Activated CD4-positive, CD25-positive, alpha-beta regulatory T cell treated with anti-CD3 and anti-CD28 coated beads, Interleukin-2, amount 50 U/mL, for 16 hours (primary cell): ENCODE data around the gene NUBP1.

Experiments
- DNase-seq: peaks from one replicate; pipeline ENCODE4 v3.0.0-alpha.2; 2020; ENCODE audit warnings: low read depth, low spot score

Gene NUBP1

GRCh38 chr16:10806698-10807097, 63.1 kb downstream of the NUBP1 start:
- DNase-seq = no peak

- no peak for DNase-seq
Observed at GRCh38 chr16:10808218-10808617, 64.6 kb downstream of the NUBP1 start.

- no peak for DNase-seq
Observed at GRCh38 chr16:10808850-10809249, 65.2 kb downstream of the NUBP1 start.

DNA sequence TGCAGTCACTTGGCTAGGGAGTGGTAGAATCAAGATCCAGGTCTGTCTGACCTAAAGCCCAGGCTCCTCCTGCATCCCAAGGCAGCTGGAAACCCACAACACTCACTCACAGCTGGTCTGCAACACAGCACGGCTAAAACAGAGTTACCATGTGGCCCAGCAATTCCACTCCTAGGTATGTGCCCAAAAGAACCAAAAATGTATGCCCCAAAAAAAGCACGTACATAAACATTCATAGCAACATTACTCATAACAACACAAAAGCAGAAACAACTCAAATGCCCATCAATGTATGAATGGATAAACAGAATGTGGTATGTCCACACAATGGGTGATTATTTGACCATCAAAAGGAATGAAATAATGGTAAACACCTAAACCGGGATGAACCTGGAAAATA, 66.1 kb downstream of the NUBP1 start:
- DNase-seq = no peak

GRCh38 chr16:10812312-10813098, 68.9 kb downstream of the NUBP1 start:
- no peak for DNase-seq

DNA sequence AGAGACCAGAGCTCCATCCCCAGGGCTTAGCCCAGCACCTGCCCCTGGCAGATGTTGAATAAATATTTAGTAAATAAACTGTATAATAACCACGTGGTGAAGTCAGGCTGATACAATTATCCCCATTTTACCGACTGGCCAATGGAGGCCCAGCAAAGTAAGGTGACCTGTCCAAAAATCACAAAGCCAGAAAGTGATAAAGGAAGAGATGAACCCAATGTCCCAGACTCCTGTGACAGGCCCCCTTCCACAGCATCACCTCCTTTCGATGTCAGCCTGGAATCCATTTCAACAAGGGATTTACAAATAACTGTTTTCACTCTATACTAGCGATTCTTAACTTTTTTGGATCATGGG, 69.4 kb downstream of the NUBP1 start:
- DNase-seq = no peak

- no peak for DNase-seq
Observed at GRCh38 chr16:10817514-10817913, 73.9 kb downstream of the NUBP1 start.

DNA sequence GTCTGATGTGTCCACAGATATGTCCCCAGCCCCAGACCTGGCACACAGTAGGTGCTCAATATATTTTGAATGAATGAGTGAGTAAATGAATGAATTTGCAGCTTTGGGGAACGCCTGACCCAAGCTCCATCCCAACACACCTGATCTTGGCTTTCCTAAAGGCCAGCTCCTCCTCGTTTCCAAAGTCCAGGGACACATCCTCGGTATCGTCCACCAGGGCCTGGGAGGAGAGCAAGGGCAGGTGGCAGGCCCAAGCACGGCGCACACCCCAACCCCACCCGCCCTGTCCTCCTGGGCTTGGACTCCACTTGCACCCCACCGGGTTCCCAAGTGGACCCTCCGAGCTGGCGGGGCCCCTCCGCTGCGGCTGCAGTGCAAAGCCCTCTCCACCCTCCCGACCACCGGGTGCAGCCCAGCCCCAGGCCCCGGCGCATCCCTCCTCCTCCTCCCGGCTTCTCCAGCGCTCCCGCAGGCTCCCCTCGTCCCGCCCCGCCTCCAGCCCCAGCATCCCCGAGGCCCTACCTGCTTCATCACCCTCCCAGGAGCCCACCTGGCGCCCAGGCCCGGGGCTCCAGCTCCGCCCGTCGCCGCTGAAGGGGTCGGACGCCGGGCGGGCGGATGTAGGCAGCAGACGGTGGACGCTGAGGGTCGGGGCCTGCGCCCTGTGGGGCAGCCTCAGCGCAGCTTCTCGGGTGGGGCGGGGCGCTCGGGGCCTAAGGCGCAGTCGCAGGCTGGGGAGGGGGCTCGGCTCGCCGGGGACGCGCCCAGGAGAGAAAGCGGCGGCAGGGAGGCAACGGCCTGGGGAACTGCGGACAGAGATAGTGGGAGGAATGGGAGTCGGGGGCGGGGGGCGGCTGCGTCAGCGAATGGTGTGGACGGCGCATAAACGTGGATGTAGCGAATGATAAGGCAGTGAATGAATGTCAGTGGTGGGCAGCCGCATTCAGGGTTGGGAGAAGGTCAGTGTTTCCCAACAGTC, 74.6 kb downstream of the NUBP1 start, which contains the start of gene TVP23A:
TVP23A (minus strand) TSS at position 832 of the 979 bp plus-strand sequence; CDS start at position 531, 301 bp downstream.
- no peak for DNase-seq
